ENCODE results near the gene KLHL18.
"Not testable (repeated sequence)": the region's sequence is repeated elsewhere in the genome, so short reads cannot be mapped to it uniquely, and the experiment has no call there.

The KLHL18 gene

DNA sequence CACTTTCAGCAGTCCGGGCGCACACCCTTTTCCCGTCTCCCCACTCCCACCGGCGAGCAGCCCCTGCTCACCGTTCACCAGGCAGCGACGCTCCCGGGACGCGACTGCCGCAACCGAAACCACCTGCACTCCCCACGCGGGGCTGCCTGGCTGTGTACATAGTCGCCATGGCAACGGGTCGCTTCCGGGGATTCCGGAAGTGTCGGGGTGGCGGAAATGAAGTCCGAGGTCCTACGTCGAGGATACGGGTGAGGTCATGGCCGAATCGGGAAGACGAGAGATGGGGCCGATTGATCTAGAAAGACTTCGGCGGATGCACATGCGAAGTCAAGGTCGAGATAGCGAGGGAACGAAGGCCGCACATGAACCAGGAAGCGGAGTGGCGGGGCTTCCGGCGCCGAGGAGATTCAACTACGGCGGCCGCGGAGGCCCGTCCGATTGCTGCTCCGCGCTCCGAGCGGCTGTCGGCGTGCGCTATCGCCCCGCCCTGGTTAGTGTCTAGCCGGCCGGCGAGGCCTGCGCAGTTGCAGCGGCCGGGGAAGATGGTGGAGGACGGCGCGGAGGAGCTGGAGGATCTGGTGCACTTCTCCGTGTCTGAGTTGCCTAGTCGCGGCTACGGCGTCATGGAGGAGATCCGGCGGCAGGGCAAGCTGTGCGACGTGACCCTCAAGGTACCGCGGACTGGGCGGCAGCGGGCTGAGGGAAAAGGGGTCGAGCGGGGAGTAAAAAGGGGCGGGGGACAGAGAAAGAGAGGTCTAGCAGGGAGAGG lies at the start of gene KLHL18, which contains the start of gene KIF9:
TSS of gene KLHL18 (plus strand) at position 521 of the 769 bp plus-strand sequence. CDS start at position 543, 22 bp downstream.
TSS of gene KIF9 (minus strand) at position 376 of the 769 bp plus-strand sequence. CDS start 5,425 bp downstream, outside the sequence.
- H3K9ac ChIP-seq (ENCODE audit: low read depth, low read length): peak within 1 kb of the TSS; percentile 89
- no peaks in the 10 kb centered on the region for H3K4me1 ChIP-seq (ENCODE audit: control insufficient read depth, insufficient read depth, low read length)
- H3K36me3 ChIP-seq (ENCODE audit: control insufficient read depth, insufficient read depth, low read length): peaks cover 2% of the 10 kb centered on the region
- peak within 1 kb of the TSS; percentile 99 for H3K4me3 ChIP-seq (ENCODE audit: low read depth, low read length)
- no peaks in the 10 kb centered on the region for H3K9me3 ChIP-seq (ENCODE audit: control insufficient read depth, insufficient read depth, low read length)
- H3K27me3 ChIP-seq (ENCODE audit: control insufficient read depth, insufficient read depth, low read length): no peaks in the 10 kb centered on the region

DNA sequence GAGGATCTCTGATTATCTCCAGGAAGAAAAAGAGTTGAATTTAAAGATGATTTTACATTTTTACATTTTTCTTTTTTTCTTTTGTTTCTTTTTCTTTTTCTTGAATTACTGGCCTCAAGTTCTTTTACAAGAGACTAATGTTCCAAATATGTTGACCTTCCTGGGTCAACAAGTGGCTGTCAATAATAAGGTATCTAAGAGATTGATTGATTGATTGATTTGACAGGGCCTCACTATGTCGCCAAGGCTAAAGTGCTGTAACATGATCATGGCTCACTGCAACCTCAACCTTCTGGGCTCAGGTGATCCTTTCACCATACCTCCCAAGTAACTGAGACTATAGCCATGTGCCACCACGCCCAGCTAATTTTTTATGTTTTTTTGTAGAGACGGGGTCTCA lies 44.7 kb upstream of the KLHL18 start:
- no peak overlapping the region for H3K4me3 ChIP-seq (ENCODE audit: low read depth, low read length)
- no peaks in the 10 kb centered on the region for H3K27me3 ChIP-seq (ENCODE audit: control insufficient read depth, insufficient read depth, low read length)
- H3K4me1 ChIP-seq (ENCODE audit: control insufficient read depth, insufficient read depth, low read length): no peaks in the 10 kb centered on the region
- no peaks in the 10 kb centered on the region for H3K36me3 ChIP-seq (ENCODE audit: control insufficient read depth, insufficient read depth, low read length)
- no peaks in the 10 kb centered on the region for H3K9me3 ChIP-seq (ENCODE audit: control insufficient read depth, insufficient read depth, low read length)
- H3K9ac ChIP-seq (ENCODE audit: low read depth, low read length): no peak overlapping the region

DNA sequence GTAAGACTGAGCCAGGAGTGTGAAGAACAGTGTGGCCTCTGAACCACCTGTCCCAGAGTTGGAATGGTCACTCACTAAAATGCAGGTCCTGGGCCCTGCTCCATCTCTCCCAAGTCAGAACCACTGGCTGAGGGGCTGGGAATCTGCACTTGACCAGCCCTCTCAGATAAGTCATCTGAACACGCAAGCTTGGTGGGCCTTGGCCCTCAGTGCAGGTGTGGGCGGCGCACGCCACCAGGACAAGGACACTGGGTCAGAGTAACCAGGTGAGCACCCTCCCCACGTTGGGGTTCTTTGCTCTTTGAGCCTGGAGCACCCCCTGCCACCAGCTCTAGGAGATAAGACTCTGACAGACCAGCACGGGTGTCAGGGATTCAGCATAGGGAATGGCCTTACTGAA lies 42.8 kb upstream of the KLHL18 start:
- Histone ChIP-seq H3K27me3 (ENCODE audit: control insufficient read depth, insufficient read depth, low read length) (no peaks in the 10 kb centered on the region), H3K36me3 (ENCODE audit: control insufficient read depth, insufficient read depth, low read length) (no peaks in the 10 kb centered on the region), H3K4me3 (ENCODE audit: low read depth, low read length) (no peak overlapping the region), H3K4me1 (ENCODE audit: control insufficient read depth, insufficient read depth, low read length) (no peaks in the 10 kb centered on the region), H3K9ac (ENCODE audit: low read depth, low read length) (no peak overlapping the region), H3K9me3 (ENCODE audit: control insufficient read depth, insufficient read depth, low read length) (no peaks in the 10 kb centered on the region)

GRCh38 chr3:47243419-47244147 lies 39.2 kb upstream of the KLHL18 start:
- H3K9me3 ChIP-seq (ENCODE audit: control insufficient read depth, insufficient read depth, low read length): no peaks in the 10 kb centered on the region
- no peaks in the 10 kb centered on the region for H3K27me3 ChIP-seq (ENCODE audit: control insufficient read depth, insufficient read depth, low read length)
- no peaks in the 10 kb centered on the region for H3K36me3 ChIP-seq (ENCODE audit: control insufficient read depth, insufficient read depth, low read length)
- H3K4me3 ChIP-seq (ENCODE audit: low read depth, low read length): no peak overlapping the region
- no peak overlapping the region for H3K9ac ChIP-seq (ENCODE audit: low read depth, low read length)
- no peaks in the 10 kb centered on the region for H3K4me1 ChIP-seq (ENCODE audit: control insufficient read depth, insufficient read depth, low read length)

DNA sequence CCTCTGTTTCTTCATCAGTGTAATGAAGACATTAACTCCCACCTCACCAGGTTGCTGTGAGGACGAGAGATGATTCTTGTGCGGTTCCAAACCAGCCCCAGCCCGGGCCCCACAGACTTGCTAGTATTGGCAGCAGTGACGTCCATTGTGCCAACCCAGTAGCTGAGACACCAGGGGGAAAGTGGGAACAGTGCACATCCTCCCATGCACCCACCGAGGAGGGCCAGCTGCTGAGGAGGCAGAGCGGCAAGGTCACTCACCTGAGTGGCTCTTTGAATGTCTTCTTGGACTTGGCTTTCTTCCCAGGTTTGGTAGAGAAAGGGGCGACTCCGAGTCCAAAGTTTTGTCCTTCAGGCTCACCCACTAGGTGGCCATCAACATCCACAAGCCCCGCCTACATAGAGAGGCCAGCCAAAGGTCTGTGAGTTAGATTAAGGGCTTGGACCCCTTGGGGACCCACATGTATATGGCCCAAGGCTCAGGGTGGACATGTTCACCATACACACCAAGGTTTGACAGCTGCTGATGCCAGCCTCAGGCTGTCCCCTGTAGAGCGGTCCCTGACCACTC lies 38.1 kb upstream of the KLHL18 start:
- no peak overlapping the region for H3K4me3 ChIP-seq (ENCODE audit: low read depth, low read length)
- no peaks in the 10 kb centered on the region for H3K27me3 ChIP-seq (ENCODE audit: control insufficient read depth, insufficient read depth, low read length)
- no peaks in the 10 kb centered on the region for H3K36me3 ChIP-seq (ENCODE audit: control insufficient read depth, insufficient read depth, low read length)
- H3K4me1 ChIP-seq (ENCODE audit: control insufficient read depth, insufficient read depth, low read length): no peaks in the 10 kb centered on the region
- no peak overlapping the region for H3K9ac ChIP-seq (ENCODE audit: low read depth, low read length)
- no peaks in the 10 kb centered on the region for H3K9me3 ChIP-seq (ENCODE audit: control insufficient read depth, insufficient read depth, low read length)

GRCh38 chr3:47245271-47245670 lies 37.5 kb upstream of the KLHL18 start:
- Histone ChIP-seq H3K4me3 (ENCODE audit: low read depth, low read length) (no peak overlapping the region), H3K4me1 (ENCODE audit: control insufficient read depth, insufficient read depth, low read length) (no peaks in the 10 kb centered on the region), H3K9me3 (ENCODE audit: control insufficient read depth, insufficient read depth, low read length) (no peaks in the 10 kb centered on the region), H3K27me3 (ENCODE audit: control insufficient read depth, insufficient read depth, low read length) (no peaks in the 10 kb centered on the region), H3K9ac (ENCODE audit: low read depth, low read length) (no peak overlapping the region), H3K36me3 (ENCODE audit: control insufficient read depth, insufficient read depth, low read length) (no peaks in the 10 kb centered on the region)

GRCh38 chr3:47247131-47248064 lies 35.3 kb upstream of the KLHL18 start:
- H3K4me1 ChIP-seq (ENCODE audit: control insufficient read depth, insufficient read depth, low read length): no peaks in the 10 kb centered on the region
- no peaks in the 10 kb centered on the region for H3K27me3 ChIP-seq (ENCODE audit: control insufficient read depth, insufficient read depth, low read length)
- H3K9me3 ChIP-seq (ENCODE audit: control insufficient read depth, insufficient read depth, low read length): no peaks in the 10 kb centered on the region
- H3K9ac ChIP-seq (ENCODE audit: low read depth, low read length): no peak overlapping the region
- no peak overlapping the region for H3K4me3 ChIP-seq (ENCODE audit: low read depth, low read length)
- H3K36me3 ChIP-seq (ENCODE audit: control insufficient read depth, insufficient read depth, low read length): no peaks in the 10 kb centered on the region

DNA sequence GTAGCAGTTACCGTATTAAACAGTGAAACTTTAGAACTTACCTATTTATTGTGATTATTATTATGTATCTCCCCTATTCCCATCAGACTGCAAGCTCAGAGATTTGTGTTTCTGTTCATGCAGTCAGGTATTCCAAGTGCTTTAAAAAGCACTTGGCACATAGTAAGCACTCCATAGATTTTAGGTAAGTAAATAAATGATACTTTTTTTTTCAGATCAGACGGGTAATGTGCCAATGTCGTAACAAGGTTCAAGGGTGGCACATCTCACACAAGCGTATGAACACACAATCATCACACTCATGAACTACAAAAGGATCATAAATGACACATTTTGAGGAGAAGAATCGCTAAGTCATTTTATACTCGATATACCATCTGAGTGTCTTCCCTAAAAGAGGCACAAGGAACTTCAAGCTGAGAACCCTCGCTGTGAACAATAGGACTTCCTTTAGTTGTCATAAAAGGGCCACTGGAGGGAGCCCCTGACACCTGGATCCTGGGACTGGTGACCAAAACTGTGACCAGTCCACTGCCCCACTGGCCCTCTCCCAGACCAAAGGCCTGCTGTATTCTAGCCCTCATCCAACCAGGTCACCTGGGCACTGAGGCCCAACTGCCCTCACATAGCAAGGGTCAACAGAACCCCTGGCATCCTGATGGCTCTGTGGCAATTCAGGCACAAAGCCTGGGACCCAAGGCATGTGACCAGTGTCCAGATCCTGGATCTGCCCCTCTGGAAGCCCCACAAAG lies 32.3 kb upstream of the KLHL18 start:
- Histone ChIP-seq H3K9ac (ENCODE audit: low read depth, low read length) (no peak overlapping the region), H3K4me1 (ENCODE audit: control insufficient read depth, insufficient read depth, low read length) (no peaks in the 10 kb centered on the region), H3K9me3 (ENCODE audit: control insufficient read depth, insufficient read depth, low read length) (no peaks in the 10 kb centered on the region), H3K36me3 (ENCODE audit: control insufficient read depth, insufficient read depth, low read length) (no peaks in the 10 kb centered on the region), H3K4me3 (ENCODE audit: low read depth, low read length) (no peak overlapping the region), H3K27me3 (ENCODE audit: control insufficient read depth, insufficient read depth, low read length) (no peaks in the 10 kb centered on the region)

GRCh38 chr3:47251085-47251484 lies 31.7 kb upstream of the KLHL18 start:
- H3K36me3 ChIP-seq (ENCODE audit: control insufficient read depth, insufficient read depth, low read length); H3K9me3 ChIP-seq (ENCODE audit: control insufficient read depth, insufficient read depth, low read length); H3K9ac ChIP-seq (ENCODE audit: low read depth, low read length); H3K4me1 ChIP-seq (ENCODE audit: control insufficient read depth, insufficient read depth, low read length); H3K27me3 ChIP-seq (ENCODE audit: control insufficient read depth, insufficient read depth, low read length); H3K4me3 ChIP-seq (ENCODE audit: low read depth, low read length): not testable (repeated sequence)

- no peaks in the 10 kb centered on the region for H3K36me3 ChIP-seq (ENCODE audit: control insufficient read depth, insufficient read depth, low read length)
- H3K27me3 ChIP-seq (ENCODE audit: control insufficient read depth, insufficient read depth, low read length): no peaks in the 10 kb centered on the region
- H3K9me3 ChIP-seq (ENCODE audit: control insufficient read depth, insufficient read depth, low read length): no peaks in the 10 kb centered on the region
- H3K4me3 ChIP-seq (ENCODE audit: low read depth, low read length): no peak overlapping the region
- H3K4me1 ChIP-seq (ENCODE audit: control insufficient read depth, insufficient read depth, low read length): no peaks in the 10 kb centered on the region
- H3K9ac ChIP-seq (ENCODE audit: low read depth, low read length): no peak overlapping the region
Observed at GRCh38 chr3:47251689-47252088, 31.1 kb upstream of the KLHL18 start.

GRCh38 chr3:47256331-47256730 lies 26.4 kb upstream of the KLHL18 start:
- not testable (repeated sequence) for H3K4me3 ChIP-seq (ENCODE audit: low read depth, low read length); H3K36me3 ChIP-seq (ENCODE audit: control insufficient read depth, insufficient read depth, low read length); H3K9me3 ChIP-seq (ENCODE audit: control insufficient read depth, insufficient read depth, low read length); H3K9ac ChIP-seq (ENCODE audit: low read depth, low read length); H3K27me3 ChIP-seq (ENCODE audit: control insufficient read depth, insufficient read depth, low read length)
- peaks cover 12% of the 10 kb centered on the region for H3K4me1 ChIP-seq (ENCODE audit: control insufficient read depth, insufficient read depth, low read length)
